Measurements from ENCODE around the gene ESRRG. TPM values are rescaled to one million over a fixed set of nuclear protein-coding genes. Genes with fewer than 3 reads are reported as not detected.

Gene ESRRG
- polyA plus RNA-seq, 1 donor: 17.9 TPM

DNA sequence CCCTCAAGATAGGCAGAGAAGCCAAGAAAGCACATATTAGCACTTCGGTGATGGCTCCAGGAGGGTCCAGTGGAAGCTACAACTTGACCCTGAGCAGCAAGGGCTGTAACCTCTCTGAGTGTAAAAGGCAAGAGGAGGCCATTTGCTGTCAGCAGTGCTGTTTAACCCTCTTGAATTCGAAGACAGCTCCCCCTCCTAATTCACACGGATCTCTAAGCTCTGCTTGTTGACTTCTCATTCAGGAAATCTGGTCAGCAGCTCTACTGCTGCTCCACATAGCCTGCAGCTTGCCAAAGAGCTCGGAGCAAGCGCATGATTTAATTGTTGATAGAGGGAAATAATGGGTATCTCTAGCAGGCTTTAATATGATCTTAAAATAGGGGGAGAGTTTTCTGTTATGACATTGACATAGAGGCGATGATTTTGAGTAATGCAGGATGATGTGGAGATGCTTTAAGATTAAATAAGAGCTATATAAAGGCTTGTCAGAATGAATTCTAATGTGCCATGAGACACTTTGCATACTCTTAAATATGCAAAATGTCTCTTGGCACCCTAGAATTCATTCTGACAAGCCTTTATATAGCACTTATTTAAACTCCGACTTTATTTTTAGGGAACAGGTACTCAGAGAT lies 220.6 kb downstream of the ESRRG start:
- DNase-seq (ENCODE audit: low read depth): no peak

DNA sequence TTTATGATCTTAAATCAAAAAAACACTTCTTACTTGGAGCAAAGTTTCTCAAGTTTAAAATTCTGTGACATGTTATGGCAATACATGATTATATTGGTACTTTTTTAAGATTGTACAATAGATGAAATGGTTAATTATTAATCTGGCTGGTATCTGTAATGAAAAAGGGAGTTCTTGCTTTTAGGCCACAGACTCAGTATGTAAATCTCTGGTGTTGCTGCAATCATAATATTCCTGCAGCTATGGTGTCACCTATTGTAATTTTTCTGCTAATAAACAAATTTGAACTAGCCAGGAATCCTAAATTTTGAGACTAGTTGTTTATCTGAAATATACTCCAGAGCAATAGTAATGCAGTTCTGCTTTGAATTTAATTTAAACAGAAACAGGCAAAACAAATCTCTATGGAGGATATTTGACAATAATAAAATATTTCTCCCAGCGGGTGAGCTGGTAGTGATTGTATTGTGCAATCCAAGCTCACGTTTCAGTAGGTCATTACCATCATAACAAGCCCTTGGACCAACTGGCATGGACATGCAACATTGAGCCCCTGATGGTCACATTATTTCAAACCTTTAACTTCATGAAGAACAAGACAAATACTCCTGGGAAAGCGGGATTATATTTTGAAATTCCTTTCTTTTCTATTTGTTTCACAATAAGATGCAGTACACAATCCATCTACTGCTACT lies 222.8 kb downstream of the ESRRG start:
- DNase-seq (ENCODE audit: low read depth): no peak

DNA sequence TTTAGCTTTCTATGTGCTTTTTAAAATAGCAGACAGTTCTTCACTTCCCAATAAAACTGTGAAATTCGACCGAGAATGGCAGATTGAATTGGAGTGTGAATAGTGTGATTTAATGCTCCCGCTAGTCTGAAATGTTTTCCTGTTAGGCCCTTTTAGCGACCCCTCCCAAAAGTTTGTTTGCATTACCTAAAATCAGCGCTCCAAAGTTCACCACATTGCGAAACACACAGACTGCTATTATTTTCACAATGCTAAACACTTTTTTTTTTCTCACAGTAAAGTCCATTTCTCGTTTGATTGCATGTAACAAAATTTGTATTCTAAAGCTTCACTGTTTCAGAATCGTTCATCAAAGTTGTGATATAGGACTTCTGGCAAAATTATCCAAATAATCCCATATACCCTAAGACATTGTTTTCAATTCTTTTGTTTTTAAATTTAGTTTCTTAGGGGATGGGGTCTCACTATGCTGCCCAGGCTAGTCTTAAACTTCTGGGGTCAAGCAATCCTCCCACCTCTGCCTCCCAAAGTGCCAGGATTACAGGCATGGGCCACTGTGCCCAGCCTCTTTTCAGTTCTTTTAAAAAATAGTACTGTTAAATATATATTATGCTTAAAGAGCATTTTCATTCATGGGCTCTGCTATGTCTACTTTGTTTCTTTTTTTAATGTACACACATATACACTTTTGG lies 223.5 kb downstream of the ESRRG start:
- no peak for DNase-seq (ENCODE audit: low read depth)

DNA sequence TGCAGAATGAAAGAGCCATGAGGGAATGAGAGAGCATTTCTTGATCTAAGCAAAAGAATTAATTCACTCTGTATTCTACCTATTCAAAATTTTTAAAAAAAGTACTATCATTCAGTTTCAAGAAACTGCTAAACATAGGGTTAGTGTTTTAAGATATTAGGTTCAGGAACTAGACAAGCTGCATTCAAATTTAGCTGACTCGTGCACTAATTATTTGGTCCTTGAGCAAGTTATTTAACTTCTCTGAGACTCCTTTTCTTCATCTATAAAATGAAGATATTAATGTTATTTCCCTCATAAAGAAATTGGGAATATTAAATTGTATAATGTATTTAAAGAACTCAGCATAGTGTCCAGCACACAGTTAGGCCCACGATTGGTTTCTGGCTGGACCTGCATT lies 225.0 kb downstream of the ESRRG start:
- no peak for DNase-seq (ENCODE audit: low read depth)

DNA sequence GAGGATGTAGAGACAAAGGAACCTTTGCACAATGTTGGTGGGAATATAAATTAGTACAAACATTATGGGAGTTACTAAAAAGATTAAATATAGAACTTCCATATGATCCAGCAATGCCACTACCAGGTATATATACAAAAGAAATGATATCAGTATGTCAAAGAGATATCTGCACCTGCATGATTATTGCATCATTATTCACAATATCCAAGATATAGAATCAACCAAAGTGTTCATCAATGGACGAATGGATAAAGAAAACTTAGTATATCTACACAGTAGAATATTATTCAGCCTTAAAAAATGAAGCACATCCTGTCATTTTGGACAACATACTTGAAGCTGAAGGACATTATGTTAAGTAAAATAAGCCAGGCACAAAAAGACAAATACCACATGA lies 238.2 kb downstream of the ESRRG start:
- DNase-seq (ENCODE audit: low read depth): no peak

DNA sequence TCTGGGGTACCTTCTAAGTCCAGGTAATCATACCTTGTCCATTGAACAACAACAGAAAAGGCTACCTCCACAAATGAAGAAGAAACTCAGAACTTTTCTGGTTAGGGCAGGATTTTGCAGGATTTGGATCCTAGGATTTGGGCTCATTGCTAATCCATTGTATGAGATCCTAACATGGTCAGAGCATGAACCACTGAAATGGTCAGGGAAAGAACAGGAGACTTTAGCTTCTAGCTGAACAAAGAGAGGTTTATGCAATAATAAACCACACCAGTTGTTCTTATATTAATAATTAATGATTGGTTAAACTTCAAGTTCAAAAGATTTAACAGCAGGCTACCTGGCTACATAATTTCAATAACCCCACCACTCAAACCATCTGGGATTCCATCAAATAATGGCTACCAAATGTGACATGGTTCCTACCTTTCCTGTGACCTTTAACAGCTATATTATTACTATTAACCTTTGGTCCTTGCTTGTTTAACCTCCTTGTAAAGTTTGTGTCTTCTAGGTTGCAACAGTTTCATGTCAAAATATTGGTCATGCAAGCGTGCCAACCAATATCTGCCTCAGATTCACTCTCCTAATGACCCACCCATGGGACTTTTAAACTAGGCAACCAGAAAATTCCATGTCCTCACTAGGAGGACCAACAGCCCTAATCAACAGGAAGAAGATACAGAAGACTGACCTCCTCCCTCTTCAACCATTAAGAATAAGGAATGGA lies 239.4 kb downstream of the ESRRG start:
- DNase-seq (ENCODE audit: low read depth): no peak

DNA sequence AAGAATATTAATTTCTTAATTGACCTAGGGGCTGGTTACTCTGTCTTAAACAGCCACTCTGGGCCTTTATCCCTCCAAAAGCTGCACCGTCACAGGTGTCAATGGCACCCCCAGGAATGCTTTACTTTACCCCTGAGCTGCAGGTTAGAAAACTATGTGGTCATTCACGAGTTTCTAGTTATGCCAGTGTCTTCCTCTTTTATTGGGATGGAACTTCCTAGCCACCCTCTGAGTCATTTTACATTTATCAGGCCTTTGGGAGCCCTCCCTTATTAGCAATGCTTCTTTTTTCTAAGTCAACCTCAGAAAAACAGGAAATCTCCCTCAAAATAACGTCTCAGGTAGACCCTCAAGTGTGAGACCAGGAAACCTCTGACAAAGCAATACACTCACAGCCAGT lies 240.6 kb downstream of the ESRRG start:
- no peak for DNase-seq (ENCODE audit: low read depth)

DNA sequence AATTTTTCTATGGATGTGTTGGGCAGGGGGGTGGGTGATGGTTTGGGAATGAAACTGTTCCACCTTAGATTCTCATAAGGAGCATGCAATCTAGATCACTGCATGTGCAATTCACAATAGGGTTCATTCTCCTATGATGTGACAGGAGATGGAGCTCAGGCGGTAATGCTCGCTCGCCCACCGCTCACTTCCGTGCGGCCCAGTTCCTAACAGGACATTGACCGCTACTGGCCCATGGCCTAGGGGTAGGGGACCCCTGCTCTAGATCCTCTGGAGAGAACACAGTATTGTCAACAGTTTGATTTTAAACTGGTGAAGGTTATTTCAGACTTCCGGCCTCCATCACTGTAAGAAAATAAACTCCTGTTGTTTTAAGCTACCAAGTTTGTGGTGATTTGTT lies 245.0 kb downstream of the ESRRG start:
- no peak for DNase-seq (ENCODE audit: low read depth)

DNA sequence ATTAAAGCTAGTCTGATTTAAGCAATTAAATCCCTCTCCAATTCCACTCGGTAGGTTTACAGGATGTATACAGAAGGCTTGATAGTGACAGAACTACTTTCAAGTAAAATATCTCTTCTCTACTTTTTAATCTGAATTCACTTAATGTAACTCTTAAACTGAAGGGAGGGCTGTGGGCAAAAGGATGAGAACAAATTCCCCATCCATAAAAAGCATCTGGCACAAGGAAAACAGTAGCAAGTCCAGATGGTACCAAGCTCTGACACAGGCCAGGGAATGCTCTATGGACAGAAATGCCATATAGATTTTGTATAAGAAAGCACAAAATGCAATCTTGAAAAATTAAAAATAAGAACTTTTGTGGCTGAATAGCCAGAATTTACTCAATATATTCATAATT lies 246.9 kb downstream of the ESRRG start:
- no peak for DNase-seq (ENCODE audit: low read depth)

DNA sequence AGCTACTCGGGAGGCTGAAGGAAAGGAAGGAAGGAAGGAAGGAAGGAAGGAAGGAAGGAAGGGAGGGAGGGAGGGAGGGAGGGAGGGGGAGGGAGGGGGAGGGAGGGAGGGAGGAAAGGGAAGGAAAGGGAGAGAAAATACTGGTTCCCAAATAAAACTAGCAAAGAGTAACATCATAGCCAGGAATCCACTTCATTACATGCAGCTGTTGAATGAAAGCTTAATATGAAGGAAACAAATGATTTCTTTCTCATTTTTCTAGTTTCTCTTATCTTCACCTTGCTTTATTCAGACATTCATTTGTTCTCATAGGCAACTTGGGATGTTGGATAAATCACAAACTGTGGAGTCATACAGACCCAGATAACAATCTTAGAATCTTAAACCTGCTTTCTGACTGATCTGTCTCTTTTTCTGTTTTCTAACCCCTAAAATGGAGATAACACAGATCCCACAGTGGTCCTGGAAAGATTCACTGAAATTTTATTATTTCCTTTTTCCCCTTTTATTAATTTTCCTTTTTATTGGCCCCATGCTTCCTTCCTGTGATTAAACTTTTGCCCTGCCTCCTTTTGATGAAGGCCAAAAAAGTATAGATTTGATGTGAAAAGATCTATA lies 247.5 kb downstream of the ESRRG start:
- no peak for DNase-seq (ENCODE audit: low read depth)

DNA sequence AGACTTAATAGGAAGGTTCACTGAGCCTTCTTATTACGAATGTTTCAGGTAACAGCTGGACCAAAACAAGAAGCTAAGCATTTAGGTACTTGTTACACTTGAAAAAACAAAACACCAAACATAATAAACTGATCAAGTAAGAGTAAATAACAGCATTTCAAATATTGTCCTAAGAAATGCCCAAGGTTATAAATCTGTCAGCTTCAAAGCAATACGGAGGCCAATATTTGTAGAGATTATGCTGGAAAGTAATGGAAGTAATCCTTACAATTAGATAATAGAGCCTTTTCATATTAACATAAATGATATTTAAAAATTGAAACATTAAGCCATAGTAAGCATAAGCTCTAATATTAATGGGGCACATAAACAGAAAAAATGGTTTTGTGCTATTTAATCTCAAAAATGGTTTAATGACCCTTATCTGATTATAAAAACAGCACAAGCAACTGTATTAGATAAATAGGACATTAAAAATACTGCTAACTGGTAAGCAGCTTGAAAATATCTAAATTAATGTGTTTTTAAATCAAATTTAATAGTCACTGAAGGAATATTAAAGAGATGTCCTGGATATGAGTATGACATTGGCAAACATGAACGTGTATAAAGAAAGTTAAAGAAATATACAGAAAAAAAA lies 256.9 kb downstream of the ESRRG start:
- DNase-seq (ENCODE audit: low read depth): no peak

DNA sequence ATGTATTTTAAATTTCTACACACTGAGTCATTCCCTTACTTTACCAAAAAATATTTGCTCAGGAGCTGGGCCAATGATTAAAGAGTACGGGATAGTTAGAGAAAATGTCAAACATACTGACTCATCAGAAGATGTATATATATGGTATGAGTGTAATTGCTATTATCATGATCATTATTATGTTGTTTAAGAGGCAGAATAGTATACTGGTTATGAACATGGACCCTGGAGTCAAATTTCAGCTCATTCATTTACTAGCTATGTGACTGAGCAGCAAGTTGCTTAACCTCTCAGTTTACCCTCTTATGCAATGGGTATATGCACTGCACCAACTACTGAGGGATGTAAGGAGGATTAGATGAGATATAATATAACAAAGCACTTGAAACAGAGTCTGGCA lies 258.7 kb downstream of the ESRRG start:
- no peak for DNase-seq (ENCODE audit: low read depth)

DNA sequence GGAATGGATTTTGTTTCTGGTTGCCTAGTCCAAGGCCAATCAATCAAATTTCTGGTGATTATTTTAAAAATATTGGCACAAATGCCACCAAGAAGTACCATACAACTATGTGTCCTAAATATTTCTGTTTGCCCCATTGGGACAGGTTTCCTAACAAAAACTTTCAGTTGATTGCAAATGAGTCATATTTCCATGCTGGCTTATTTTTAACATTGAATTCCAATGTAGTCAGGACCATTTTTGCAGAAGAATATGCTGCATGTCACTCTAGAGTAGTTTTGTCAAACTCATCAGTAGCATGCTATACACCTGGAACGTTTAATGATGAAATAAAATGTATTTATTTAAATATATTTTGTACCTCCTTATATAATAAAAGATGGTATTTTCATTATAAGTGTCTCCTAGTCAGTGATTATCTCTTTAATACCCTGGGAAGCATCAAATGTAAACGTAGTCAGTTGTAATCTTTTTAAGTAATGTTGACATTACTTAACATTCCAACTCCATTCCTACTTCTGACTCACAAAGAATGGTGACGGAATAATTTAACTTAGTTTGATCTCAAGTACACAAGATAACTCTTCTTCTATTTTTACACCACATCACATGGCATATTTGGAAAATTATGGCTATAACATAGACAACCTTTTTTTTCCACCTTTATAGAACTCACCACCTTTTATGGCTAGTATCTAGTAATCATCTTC lies 261.0 kb downstream of the ESRRG start:
- DNase-seq (ENCODE audit: low read depth): no peak

DNA sequence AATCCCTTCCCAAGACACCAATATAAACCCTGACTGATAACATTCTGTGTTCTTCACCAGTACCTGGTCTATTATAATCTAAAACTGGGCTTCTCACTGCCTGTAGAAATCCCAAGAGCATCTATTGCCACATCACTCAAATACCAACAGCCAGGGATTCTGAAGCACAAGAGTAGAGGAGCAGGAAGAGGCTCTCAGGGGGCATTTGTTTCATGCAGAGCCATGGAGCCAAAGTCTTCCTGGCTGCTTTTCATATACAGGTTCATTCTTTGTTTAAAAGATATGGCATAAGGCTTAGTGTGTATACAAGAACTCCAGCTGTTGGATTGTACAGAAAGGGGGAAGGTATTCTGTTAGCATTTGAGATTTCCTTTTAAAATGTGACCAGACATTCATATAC lies 261.8 kb downstream of the ESRRG start:
- DNase-seq (ENCODE audit: low read depth): no peak

DNA sequence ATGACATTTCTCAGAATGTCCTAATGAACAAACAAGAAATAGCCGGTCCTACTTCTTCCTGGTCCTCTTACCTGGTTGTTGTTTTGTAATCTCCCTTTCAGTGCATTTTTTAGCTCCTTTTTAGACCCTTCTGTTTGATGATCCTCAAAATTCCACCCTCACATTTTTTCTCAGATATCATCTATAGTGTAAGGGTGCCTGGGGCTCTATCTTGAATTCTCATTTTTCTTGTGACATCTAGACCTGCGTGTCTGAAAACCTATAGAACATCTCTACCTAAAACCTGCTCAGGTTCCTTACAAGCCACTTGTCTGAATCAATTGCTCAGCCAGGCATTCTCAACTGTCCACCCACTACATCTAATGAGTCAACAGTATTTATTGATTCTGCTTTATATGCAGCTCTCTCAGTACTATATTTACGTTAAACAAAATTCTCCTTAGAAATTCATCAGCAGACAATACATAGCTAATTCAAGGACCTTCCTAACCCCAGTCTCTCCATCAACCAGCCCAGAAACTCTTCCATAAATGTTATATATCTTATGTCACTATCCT lies 263.5 kb downstream of the ESRRG start:
- no peak for DNase-seq (ENCODE audit: low read depth)

DNA sequence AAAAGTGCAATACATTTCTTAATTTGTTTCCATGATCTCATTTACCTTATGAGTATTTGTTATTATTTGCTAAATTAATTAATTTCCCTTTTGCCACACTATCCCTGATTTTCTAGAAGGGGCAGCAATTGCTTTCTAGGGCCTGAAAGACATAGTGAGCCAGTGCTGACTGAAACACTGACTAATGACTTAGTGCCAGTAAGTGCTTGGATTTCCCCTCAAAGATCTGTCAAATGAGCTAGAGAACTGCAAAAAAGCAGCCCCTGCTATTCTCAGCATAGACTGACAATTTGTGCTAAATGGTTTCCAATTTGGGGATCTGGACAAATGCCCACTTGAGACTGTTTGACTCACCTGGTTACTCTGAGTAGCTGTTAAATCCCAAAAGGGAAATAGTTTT lies 264.4 kb downstream of the ESRRG start:
- DNase-seq (ENCODE audit: low read depth): no peak

DNA sequence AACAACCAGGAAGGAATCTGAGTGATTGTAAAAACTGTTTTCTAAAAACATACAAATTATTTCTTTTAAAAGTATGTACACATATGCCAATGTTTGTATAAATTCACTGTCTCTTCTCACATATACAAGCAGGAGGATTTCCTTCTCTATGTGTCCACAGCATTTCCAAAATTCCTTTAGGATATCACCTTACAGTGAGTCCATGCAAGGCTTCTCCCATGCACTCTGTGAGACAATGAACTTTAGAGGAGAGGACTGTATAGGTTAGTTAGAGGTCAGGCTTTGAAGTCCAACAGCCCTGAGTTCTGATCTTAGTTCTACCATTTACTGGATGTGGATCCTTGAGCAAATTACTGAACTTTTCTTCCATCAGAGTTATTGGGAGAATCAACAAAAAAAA lies 265.9 kb downstream of the ESRRG start:
- no peak for DNase-seq (ENCODE audit: low read depth)

DNA sequence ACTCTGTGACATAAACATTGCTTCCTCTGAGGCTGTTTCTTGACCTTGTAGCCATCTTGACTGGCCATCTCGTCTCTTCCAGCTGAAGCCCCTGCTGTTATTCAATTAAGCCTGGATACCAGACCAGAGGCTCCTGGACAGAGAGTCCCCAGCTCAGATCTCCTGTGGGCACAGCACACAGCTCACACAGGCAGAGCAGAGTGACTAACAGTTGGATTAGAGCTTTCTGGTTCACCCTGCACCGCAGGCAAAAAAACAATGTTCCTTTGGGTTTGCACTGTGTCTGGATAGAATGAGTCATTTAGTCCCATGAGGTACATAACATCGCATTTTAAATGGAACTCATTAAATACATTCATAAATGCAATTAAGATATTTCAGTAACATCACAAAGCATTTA lies 266.5 kb downstream of the ESRRG start:
- no peak for DNase-seq (ENCODE audit: low read depth)

DNA sequence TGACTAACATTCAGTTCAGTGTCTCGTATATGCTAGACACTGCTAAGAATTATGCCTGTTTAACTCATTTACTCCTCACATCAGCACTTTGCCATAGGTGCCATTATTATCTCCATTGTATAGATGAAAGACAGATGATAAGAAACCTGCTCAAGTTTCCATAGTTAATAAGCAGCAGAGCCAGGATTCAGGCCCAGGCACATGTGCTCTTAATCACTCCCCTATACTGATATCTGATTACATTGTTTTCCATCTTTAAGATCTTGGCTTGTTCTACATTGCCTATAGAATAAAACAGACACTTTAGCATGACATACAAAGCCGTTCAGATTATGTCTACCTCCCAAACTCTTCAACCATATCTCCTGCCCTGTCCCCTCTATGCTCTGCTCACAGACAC lies 269.5 kb downstream of the ESRRG start:
- no peak for DNase-seq (ENCODE audit: low read depth)
